Neural cell (in vitro differentiated cells): ENCODE data around the gene MVD.

ENCODE experiments used
- EZH2 ChIP-seq: fragments of 200-600, 300-800 bp; shearing (Covaris generic), sonication (generic); IDR thresholded peaks from 2 replicates; pipeline ENCODE4 v1.6.1; 2014; ENCODE audit warnings: antibody characterized with exemption, low read length, borderline replicate concordance, mild to moderate bottlenecking; ENCODE audit not compliant: insufficient read depth, poor library complexity, severe bottlenecking
- POLR2AphosphoS5 ChIP-seq: IDR thresholded peaks from 2 replicates; pipeline ENCODE4 v1.6.1; 2012
- TF ChIP-seq, protein P1 (sequence below): fragments of 450-650 bp; IDR thresholded peaks from 2 replicates; pipeline ENCODE4 v1.5.1; 2014; ENCODE audit warnings: antibody characterized with exemption, mild to moderate bottlenecking, moderate library complexity; ENCODE audit not compliant: poor library complexity, severe bottlenecking

DNA sequence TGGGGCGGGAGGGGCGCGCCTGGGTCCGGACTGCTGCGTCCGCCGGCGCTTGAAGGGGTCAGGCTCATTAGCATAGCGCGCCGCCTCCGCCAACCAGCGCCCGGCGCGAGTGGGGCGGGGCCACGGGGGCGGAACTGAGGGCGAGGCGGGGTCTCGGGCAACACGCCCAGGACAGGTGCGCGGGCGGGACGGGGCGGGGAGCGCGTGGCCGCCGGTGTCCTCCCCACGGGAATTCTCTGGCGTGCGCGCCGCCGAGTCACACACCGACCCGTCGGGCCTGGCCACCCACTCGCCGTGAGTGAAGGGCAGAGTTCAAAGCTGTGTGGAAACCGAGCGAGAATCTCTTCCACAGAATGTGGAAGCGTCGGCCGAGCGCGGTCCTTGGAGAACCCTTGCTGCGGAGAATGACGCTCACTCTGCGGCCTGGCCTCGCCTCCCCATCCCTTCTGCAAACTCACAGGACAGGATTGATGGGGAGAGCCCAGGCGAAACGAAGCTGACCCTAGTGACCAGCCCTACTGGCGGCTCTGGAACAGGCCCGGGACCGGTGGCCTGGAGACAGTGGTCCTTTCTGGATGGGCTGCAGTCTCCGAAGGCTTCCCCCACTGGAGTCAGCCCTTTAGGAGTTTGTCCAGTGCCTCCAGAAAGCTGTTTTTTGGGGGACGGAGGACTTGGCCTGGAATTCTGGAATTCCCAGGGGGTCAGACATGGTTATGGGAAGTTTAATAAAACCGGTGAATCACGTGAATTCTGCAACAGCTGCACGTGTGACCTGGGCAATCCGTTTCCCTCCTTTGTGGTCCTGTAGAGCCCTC, 23.8 kb upstream of the MVD start, which contains the start of gene SNAI3:
- TF ChIP-seq, protein P1, sequence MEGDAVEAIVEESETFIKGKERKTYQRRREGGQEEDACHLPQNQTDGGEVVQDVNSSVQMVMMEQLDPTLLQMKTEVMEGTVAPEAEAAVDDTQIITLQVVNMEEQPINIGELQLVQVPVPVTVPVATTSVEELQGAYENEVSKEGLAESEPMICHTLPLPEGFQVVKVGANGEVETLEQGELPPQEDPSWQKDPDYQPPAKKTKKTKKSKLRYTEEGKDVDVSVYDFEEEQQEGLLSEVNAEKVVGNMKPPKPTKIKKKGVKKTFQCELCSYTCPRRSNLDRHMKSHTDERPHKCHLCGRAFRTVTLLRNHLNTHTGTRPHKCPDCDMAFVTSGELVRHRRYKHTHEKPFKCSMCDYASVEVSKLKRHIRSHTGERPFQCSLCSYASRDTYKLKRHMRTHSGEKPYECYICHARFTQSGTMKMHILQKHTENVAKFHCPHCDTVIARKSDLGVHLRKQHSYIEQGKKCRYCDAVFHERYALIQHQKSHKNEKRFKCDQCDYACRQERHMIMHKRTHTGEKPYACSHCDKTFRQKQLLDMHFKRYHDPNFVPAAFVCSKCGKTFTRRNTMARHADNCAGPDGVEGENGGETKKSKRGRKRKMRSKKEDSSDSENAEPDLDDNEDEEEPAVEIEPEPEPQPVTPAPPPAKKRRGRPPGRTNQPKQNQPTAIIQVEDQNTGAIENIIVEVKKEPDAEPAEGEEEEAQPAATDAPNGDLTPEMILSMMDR, result no peak
- TF ChIP-seq POLR2AphosphoS5 (no peak), EZH2 (no peak)
